ENCODE data around the gene CARD11. TPM values are rescaled to one million over a fixed set of nuclear protein-coding genes. Genes with fewer than 3 reads are reported as not detected.

Gene CARD11
- total RNA-seq, 1 donor from 2014 or later, result 0.16 TPM

DNA sequence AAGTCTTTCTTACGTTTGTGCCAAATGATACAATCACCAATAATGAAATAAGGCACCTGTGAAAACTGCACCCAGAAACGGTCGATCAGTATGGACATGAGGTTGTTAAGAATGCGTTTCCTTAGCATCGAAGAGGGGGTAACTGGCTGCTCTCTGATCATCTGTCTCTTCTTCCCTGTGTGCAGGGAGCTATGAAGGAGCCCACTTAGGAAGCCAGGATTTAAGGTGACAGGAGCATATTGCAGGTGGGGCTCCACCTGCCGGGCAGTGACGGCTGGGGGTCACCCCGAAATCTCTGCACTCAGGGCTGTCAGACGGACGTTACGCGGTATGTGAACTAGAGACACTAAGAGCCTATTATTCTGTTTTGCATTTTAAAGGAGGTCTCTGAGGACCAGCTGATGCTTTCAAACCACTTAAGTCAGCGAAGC lies 64.5 kb downstream of the CARD11 start:
- no peaks in the 10 kb centered on the region for H3K36me3 ChIP-seq
- no peak overlapping the region for H3K27ac ChIP-seq (replicated peaks)
- no peaks in the 10 kb centered on the region for H3K9me3 ChIP-seq (replicated peaks)
- TF ChIP-seq, protein P1, sequence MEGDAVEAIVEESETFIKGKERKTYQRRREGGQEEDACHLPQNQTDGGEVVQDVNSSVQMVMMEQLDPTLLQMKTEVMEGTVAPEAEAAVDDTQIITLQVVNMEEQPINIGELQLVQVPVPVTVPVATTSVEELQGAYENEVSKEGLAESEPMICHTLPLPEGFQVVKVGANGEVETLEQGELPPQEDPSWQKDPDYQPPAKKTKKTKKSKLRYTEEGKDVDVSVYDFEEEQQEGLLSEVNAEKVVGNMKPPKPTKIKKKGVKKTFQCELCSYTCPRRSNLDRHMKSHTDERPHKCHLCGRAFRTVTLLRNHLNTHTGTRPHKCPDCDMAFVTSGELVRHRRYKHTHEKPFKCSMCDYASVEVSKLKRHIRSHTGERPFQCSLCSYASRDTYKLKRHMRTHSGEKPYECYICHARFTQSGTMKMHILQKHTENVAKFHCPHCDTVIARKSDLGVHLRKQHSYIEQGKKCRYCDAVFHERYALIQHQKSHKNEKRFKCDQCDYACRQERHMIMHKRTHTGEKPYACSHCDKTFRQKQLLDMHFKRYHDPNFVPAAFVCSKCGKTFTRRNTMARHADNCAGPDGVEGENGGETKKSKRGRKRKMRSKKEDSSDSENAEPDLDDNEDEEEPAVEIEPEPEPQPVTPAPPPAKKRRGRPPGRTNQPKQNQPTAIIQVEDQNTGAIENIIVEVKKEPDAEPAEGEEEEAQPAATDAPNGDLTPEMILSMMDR (IDR thresholded peaks at IDR 0.05; ENCODE audit: borderline replicate concordance), result no peak
- H3K27me3 ChIP-seq (ENCODE audit: low read depth), result peaks cover 79% of the 10 kb centered on the region
- H3K4me3 ChIP-seq, result no peak overlapping the region
- no peak for DNase-seq
- no peaks in the 10 kb centered on the region for H3K4me1 ChIP-seq
- intact Hi-C loops (cut with micrococcal nuclease), result no loop called here

DNA sequence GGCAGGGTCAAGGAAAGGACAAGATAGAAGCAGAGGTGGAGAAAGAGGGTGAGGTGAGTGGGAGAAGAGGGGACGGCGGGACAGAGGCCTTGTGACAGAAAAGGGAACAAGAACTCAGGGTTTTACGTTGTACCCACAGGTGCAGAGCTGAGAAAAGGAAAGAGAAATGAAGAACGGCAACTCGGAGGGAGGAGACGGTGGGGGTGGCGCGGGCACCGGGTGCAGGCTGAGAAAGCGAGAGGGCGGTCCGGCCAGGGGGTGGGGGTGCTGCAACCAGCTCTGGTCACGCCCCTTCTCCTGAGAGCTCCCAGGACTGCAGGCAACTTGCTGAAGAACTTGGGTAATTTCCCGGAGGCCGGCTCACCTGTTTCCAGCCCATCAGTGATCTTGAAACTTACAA lies 65.3 kb downstream of the CARD11 start:
- no peaks in the 10 kb centered on the region for H3K36me3 ChIP-seq
- H3K4me1 ChIP-seq, result no peaks in the 10 kb centered on the region
- no peak overlapping the region for H3K27ac ChIP-seq (replicated peaks)
- peaks cover 83% of the 10 kb centered on the region for H3K27me3 ChIP-seq (ENCODE audit: low read depth)
- TF ChIP-seq, protein P1 (IDR thresholded peaks at IDR 0.05; ENCODE audit: borderline replicate concordance), result no peak
- peak; percentile 28 for DNase-seq
- no peaks in the 10 kb centered on the region for H3K9me3 ChIP-seq (replicated peaks)
- intact Hi-C loops (cut with micrococcal nuclease), result no loop called here
- H3K4me3 ChIP-seq, result no peak overlapping the region

GRCh38 chr7:2975821-2976371 lies 67.8 kb downstream of the CARD11 start:
- TF ChIP-seq, protein P1 (IDR thresholded peaks at IDR 0.05; ENCODE audit: borderline replicate concordance), result no peak
- H3K9me3 ChIP-seq (replicated peaks), result no peaks in the 10 kb centered on the region
- no peak for DNase-seq
- no peaks in the 10 kb centered on the region for H3K4me1 ChIP-seq
- no peak overlapping the region for H3K27ac ChIP-seq (replicated peaks)
- no peaks in the 10 kb centered on the region for H3K36me3 ChIP-seq
- peaks cover 73% of the 10 kb centered on the region for H3K27me3 ChIP-seq (ENCODE audit: low read depth)
- intact Hi-C loops (cut with micrococcal nuclease), result no loop called here
- H3K4me3 ChIP-seq, result no peak overlapping the region

GRCh38 chr7:2974093-2974819 lies 69.4 kb downstream of the CARD11 start:
- TF ChIP-seq, protein P1 (IDR thresholded peaks at IDR 0.05; ENCODE audit: borderline replicate concordance), result no peak
- H3K36me3 ChIP-seq, result no peaks in the 10 kb centered on the region
- no peaks in the 10 kb centered on the region for H3K9me3 ChIP-seq (replicated peaks)
- H3K27me3 ChIP-seq (ENCODE audit: low read depth), result peaks cover 57% of the 10 kb centered on the region
- H3K4me3 ChIP-seq, result no peak overlapping the region
- H3K27ac ChIP-seq (replicated peaks), result no peak overlapping the region
- DNase-seq, result no peak
- intact Hi-C loops (cut with micrococcal nuclease), result no loop called here
- H3K4me1 ChIP-seq, result no peaks in the 10 kb centered on the region

- Histone ChIP-seq H3K9me3 (replicated peaks) (no peaks in the 10 kb centered on the region), H3K27ac (replicated peaks) (no peak overlapping the region), H3K4me1 (no peaks in the 10 kb centered on the region), H3K36me3 (no peaks in the 10 kb centered on the region), H3K4me3 (no peak overlapping the region), H3K27me3 (ENCODE audit: low read depth) (peaks cover 45% of the 10 kb centered on the region)
- DNase-seq, result no peak
- intact Hi-C loops (cut with micrococcal nuclease), result no loop called here
- TF ChIP-seq, protein P1 (IDR thresholded peaks at IDR 0.05; ENCODE audit: borderline replicate concordance), result no peak
Observed at GRCh38 chr7:2972835-2973161, 70.9 kb downstream of the CARD11 start.

Measured in left ventricle myocardium inferior (tissue), 1 donor.